HG02678 (cell line): ENCODE measurements around the gene GCN1.
A peak's percentile ranks its signal among the peaks of the same experiment; 100 is the strongest.
"Not testable (repeated sequence)": the region's sequence is repeated elsewhere in the genome, so short reads cannot be mapped to it uniquely, and the experiment has no call there.

Source experiments
- ATAC-seq: cut with Tn5 transposase; IDR thresholded peaks from one replicate; pipeline ENCODE4 v1.9.1; 2021; ENCODE audit warnings: mild to moderate bottlenecking, moderate library complexity; ENCODE audit not compliant: unreplicated experiment

Gene GCN1

DNA sequence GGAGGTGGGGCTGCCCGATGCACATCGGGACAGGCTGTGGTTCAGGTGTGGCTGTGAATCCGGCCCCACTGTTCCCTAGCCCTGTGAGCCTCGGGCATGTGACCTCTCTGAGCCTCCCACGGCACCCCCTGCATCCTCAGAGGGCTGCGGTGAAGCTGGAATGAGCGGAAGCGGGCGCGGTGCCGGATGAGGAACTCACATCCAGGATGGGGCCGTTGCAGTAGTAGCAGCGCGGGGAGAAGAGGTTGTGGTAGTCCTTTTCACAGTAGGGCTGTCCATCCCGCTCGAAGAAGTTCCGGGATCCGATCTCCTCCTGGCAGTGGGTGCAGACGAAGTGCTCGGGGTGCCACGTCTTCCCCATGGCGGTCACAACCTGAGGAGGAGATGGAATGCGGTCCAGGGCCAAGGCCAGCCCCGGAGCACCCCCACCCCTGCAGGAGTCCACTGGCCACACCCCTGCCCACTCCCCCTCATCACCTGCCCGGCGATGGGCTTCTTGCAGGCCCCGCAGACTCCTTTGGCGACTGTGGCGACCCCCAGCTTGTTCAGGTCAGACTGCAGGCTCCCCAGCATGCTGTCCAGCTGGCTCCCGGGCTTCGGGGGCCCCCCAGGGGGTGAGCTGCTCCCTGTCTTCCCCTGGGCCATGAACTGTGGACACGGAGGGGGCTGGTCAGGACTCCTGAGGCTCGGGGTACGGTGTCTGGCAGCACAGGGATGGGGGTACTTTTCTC lies 20.3 kb upstream of the GCN1 start:
- ATAC-seq = no peak

DNA sequence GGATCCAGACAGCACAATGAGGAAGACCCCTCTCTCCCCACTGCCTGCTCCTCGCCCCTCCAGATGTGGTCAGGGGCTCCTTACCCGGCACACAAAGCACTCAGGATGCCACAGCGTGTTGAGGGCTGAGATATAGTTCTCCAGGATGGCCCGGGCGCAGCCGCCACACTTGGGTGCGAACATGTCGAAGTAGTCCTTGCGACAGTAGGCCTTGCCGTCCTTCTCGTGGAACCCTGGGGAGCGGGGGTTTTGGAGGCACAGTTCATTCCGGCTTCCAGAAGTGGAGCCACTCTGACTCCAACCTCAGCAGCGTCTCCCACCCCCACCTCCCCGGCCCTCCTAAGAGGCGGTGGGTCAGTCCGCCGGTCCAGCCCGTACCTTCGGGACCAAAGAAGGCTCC lies 19.2 kb upstream of the GCN1 start:
- ATAC-seq = no peak

DNA sequence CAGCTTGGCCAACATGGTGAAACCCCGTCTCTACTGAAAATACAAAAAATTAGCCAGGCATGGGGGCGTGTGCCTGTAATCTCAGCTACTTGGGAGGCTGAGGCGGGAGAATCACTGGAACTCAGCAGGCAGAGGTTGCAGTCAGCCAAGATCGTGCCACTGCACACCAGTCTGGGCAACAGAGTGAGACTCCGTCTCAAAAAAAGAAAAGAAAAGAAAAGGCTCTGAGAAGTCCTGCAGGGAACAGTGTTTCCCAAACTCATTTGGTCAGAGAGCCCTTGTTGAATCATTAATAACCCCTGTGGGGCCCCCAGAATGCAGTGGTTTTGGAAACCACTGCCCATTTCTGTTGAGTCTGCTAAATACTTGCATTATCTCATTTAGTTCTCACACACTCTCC lies 18.7 kb upstream of the GCN1 start:
- not testable (repeated sequence) for ATAC-seq

DNA sequence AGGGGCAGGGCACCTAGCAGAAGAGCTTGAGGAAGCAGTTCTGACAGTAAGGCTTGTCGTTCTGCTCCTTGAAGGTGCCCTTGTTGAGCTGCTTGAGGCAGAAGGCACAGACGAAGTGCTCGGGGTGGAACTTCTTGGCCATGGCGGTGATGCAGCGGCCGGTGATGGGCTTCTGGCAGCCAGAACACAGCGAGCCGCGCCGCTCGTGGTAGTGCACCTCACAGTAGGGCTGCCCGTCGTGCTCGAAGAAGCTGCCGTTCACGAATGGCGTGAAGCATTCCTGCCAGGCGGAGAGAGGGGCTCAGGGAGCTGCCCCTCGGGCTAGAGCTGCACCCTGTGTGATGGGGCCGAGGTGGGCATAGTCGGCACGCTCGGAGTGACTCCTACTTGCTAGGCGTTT lies 17.8 kb upstream of the GCN1 start:
- ATAC-seq = no peak

DNA sequence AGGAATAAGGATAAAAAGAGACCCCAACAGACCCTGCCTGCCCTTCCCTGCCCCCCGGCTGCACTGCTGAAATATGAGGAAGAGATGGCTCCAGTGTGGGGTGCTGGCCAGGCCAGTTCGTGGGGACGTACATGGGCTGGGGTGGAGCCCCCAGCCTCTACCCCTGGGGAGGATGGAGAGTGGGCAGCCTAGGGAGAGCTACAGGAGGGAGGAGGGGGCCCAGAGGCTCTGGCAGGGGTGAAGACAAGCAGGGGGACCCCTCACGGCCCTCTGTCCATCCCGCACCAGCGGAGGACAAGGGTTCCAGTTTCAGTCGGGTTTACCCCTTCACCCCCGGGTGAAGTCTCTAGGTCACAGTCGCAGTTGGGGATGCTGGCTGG lies 17.4 kb upstream of the GCN1 start:
- ATAC-seq = no peak

DNA sequence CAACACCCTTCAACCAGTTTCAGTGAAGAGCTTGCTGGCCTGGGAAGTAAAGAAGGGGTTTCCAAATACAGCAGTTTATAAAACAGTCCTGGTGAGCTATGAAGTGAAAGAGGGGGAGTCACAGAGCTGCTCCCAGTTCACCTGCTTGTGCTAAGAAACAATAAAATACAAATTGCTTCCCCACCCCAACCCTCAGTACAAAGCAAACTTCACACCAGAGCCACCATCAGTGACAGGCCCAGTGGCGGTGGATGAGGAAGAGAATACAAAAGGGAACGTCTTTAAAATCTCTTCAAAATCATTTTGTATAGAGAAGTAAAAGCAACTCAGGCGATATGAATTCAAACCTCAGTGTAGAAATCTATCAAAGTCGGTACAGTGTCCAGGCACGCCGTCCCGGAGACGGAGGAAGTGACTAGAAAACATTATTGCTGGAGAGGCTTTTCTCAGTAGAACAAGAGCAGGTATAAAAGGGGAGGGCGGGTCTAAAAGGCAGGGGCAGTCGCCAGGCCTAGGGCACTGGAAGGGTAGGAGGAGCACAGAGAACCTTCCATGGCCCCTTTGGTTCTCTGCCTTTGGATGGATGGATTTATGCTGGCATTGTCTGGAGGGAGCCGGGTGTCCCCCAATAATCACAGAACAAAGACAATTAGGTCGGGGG lies 16.9 kb upstream of the GCN1 start:
- ATAC-seq = no peak

DNA sequence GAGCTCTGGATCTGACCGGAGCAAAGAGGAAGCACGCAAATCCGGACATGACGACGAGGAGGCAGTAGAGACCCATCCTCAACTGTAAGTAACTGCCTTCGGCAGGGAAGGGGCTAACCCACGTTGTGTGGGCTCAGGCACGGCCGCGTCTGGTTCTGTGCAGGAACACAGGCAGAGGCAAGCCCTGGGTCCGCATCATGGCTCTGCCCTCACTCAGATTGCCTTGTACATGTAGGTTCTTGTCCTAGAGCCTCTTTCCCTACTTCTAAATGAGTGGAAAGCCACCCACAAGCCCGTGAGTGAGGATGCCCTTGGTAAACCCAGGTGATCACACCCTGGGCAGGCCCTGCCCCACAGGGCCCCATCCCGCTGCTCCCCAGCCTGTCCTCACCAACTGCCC lies 15.3 kb upstream of the GCN1 start:
- no peak for ATAC-seq

DNA sequence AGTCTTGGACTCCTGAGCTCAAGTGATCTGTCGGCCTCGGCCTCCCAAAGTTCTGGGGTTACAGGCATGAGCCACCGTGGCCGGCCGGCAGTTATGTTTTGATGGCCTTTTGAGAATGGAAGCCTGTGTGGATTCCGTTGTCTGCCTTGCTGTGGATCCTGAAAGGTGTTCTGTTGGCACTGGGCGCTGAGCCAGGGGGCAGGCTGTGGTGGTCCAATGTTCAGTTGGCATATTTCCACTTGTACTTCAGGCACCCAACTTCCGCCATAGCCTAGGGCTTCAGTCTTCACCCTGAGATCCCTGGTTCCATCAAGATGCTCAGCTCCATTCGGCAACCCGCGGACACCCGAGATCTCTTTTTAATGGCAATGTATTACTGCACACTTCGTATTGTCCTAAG lies 12.7 kb upstream of the GCN1 start:
- no peak for ATAC-seq

DNA sequence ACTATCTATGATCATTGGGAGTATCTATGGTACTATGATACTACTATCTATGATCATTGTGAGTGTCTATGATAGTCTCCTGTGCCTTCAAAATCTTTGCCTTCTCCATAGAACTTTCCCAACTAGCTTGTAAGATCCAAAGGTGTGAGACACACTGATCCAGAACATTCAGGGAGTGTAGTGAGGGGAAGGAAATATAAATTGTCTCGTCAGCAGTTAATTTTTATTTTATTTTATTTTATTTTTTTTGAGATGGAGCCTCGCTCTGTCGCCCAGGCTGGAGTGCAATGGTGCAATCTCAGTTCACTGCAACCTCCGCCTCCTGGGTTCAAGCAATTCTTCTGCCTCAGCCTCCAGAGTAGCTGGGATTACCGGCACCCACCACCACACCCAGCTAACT lies 12.3 kb upstream of the GCN1 start:
- ATAC-seq = not testable (repeated sequence)

DNA sequence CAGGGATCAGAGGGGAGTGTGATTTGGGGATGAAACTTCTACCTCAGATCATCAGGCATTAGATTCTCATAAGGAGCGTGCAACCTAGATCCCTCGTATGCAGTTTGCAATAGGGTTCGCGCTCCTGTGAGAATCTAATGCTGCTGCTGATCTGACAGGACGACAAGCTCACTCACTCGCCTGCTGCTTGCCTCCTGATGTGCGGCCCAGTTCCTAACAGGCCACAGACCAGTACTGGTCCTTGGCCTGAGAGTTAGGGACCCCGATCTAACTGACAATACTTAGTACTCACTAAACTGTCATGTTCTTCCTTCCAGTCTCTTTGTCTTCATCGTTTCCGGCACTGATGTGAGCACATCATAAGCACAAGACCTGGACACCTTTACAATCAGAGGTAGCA lies 11.7 kb upstream of the GCN1 start:
- no peak for ATAC-seq

DNA sequence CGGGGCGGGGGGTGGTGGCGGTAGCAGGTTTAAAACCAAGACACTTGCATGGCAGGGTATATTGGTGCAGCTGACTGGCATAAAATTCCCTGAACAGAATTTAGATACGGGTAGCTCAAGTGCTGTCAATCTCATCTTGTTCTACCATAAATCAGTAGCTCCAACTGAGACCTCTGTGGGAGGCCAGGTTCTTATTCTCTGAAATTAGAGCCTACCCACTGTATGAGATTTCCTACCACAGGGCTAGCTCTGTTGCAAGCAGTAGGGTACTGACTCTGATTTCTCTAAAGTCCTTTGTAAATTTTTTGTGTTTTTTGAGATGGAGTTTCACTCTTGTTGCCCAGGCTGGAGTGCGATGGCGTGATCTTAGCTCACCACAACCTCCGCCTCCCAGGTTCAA lies 9.7 kb upstream of the GCN1 start:
- no peak for ATAC-seq

DNA sequence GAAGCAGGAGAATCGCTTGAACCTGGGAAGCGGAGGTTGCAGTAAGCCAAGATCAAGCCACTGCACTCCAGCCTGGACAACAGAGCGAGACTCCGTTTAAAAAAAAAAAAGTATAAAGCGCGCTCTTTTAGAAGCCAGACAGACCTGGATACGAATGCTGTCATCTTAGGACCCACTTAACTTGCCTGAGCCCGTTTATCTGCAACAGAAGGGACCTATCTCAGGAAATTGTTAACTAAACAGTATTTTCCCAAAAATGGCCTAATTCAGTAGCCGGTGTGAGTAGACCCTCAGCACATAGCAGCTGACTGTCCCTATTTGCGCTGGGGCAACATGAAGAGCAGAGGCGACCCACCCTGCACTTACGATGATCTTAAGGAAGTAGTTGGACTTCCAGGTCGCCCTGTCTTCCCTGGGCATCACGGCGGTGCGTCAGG lies 5.9 kb upstream of the GCN1 start:
- no peak for ATAC-seq

DNA sequence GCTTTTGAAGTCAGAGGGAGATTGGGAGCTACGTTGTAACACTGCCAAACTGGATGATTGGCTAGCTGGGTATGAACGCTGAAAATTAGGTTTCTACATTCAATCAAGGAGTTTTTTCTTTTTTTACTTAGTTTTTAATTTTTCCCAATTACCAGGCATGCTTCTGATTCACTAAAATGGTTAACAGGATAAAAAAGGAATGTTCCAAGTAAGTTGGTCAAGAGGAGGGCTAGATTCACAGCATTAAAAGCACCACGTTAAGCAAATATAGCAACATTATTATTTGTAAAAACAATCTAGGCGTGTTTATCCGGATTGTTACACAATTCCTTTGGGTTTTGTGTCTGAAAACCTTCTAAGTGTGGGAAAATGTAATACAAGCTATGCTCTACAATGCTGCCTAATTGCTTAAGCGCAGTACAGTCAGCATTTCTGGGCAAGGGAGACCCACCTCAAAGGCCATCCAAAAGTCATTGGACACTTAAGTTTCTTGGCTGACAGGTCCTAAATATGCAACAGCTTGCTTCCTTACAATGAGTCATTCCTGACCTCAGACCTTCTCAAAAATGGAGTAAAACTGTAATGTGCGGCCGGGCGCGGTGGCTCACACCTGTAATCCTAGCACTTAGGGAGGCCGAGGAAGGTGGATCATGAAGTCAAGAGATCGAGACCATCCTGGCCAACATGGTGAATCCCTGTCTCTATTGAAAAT lies 5.2 kb upstream of the GCN1 start:
- ATAC-seq = no peak

DNA sequence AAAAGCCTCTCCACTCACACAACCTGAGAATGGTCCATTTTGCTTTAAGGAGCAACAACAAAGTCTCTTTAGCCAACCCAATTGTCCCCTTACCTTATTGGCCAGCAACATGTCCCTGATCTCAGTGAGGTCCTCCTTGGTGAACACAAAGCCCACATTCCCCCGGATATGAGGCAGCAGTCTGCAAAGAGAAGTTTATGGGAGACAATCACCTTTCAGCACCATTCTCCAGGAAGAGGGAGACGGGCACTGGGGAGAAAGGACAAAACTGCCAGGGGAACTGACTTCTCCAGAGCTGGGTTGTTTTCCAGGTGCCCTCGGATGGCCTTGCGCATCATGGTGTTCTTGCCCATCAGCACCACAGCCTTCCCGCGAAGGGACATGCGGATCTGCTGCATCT lies 4.5 kb upstream of the GCN1 start:
- ATAC-seq = no peak

DNA sequence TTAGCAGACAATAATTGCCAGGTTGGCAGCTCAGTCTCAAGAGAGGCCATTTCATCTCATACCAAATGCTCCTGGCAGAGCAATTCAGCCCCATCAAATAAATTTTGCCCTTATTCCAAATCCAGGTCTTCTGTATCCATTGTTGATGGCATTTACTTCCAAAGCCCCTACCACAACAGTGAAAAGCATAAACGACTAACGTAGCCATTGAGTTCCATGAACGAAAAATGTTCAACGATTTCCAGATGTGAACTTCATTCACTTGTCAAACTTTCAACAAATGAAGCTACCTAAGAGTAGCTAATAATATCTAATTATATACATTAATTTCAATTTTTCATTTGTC lies 3.0 kb upstream of the GCN1 start:
- no peak for ATAC-seq

DNA sequence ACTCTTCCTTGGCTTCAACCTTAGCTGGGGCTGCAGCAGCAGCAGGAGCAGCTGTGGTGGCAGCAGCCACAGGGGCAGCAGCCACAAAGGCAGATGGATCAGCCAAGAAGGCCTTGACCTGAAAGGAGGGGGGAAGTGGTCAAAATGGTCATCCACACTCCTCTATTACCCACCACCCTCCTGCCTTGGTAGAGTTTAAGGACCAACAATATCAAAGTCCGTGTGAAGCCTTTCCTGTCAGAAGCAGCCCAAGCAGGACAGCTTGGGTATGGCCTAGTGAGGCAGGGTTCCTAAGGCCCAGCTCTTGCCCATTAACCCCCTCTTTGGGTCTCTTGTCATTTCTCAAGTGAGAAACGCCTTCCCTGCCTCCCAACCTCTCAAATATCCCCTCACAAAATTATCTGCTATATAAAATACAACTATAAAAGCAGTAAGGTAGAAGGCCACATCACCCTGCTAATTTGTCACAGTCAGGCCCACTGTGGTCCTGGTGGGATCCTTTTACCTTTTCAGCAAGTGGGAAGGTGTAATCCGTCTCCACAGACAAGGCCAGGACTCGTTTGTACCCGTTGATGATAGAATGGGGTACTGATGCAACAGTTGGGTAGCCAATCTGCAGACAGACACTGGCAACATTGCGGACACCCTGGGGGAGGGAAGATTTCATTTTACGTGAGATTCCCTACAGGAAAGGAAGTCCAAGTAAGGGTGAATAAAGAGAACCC lies 2.5 kb upstream of the GCN1 start:
- ATAC-seq = not testable (repeated sequence)

DNA sequence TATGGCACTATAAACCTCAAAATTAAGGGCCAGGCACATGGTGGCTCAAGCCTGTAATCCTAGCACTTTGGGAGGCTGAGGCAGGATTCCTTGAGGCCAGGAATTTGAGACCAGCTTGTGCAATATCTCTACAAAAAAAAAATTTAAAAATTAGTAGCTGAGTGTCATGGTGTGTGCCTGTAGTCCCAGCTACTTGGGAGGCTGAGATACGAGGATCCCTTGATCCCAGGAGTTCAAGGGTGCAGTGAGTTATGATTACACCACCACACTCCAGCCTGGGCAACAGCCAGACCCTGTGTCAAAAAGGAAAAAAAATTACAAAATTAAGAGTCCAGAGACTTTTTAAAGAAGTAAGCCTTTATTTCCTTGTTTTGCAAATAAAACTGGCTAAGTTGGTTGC lies 1.8 kb upstream of the GCN1 start:
- no peak for ATAC-seq

DNA sequence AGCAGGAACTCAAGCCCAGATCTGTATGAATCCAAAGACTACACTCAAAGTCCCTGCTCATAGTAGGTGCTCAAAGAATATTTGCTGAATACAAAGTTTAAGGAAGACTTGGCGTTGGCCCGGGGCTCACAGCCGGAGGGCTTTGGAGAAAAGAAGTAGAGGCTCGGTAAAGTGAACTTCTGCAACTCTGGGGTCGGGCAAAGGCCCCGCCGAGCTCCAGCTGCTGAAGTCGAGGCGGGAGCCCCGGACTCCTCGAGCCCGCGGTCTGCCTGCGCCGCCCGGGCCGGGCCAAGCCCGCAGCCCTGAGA lies 335 bp downstream of the GCN1 start:
- peak; percentile 28 for ATAC-seq

DNA sequence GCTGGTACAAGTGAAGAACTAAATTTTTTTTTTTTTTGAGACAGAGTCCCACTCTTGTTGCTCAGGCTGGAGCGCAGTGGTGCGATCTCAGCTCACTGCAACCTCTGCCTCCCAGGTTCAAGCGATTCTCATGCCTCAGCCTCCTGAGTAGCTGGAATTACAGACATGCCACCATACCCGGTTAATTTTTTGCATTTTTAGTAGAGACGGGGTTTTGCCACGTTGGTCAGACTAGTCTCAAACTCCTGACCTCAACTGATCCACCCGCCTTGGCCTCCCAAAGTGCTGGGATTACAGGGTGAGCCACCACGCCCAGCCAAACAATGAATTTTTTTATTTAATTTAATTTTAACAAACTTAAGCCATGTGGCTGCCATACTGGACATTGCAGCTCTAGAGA lies 1.2 kb downstream of the GCN1 start:
- ATAC-seq = not testable (repeated sequence)

DNA sequence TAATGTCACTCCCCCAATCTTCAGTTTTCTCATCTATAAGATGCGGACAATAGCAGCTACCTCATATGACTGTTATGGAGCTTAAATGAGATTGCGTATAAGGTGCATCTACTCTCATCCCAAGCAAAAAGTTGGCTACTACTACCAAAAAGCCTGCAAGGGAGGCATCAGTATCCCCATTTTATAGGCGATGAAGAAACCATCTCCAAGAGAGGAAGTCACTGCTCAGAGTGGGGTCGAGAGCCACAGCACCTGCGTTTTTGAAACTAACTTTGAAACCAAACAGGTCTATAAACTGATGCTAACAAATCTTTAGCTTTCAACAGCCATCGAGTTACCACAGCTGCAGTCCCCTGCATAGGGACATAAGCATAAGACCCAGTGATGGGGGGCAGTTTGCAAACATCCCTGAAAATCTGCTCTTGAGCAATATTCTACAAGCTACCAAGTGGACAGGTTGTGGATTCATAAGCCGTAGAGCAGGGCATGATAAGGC lies 3.5 kb downstream of the GCN1 start:
- no peak for ATAC-seq

DNA sequence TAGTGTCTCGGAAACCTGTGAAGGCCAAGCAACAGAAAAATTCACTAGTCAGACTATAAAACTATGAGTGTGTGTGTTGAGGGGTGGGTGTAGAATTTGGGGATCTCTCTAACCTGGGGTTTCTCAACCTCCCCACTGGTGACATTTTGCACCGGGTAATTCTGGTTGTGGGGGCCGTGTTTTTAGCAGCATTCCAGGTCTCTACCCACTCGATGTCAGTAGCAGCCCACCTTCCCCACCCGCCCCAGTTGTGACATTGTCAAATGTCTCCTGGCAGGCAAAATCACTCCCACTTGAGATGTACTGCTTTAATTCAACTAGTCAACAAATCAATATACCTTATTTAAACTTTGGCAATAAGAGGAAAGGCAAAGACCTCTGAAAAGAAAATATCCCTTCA lies 4.1 kb downstream of the GCN1 start:
- ATAC-seq = no peak

DNA sequence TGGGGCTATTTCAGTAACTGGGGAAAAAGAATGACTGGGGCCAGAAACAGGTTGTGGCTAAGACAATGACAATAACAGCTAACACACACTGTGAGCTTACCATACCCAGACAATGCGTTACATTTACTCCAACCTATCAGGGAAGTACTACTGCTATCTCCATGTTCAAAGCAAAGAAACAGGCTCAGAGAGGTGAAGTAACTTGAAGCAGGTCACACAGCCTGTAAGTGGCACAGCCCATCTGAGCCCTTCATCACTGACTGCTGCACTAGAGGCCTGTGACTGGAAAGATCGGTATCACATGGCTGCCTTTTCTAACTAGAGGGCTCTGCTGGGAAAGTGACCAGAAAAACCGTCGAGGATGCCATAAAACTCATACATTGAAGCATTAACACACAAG lies 7.9 kb downstream of the GCN1 start:
- no peak for ATAC-seq
